Neural cell (in vitro differentiated cells): ENCODE data around the gene ROBO1.

ENCODE experiments used
- CTCF ChIP-seq: fragments of 450-650 bp; IDR thresholded peaks from 2 replicates; pipeline ENCODE4 v1.5.1; 2014; ENCODE audit warnings: antibody characterized with exemption, mild to moderate bottlenecking, moderate library complexity; ENCODE audit not compliant: poor library complexity, severe bottlenecking
- EZH2 ChIP-seq: fragments of 200-600, 300-800 bp; shearing (Covaris generic), sonication (generic); IDR thresholded peaks from 2 replicates; pipeline ENCODE4 v1.6.1; 2014; ENCODE audit warnings: antibody characterized with exemption, low read length, borderline replicate concordance, mild to moderate bottlenecking; ENCODE audit not compliant: insufficient read depth, poor library complexity, severe bottlenecking
- POLR2AphosphoS5 ChIP-seq: IDR thresholded peaks from 2 replicates; pipeline ENCODE4 v1.6.1; 2012
- REST ChIP-seq: IDR thresholded peaks from 2 replicates; pipeline ENCODE4 v1.6.1; 2012; ENCODE audit warnings: borderline replicate concordance
- TAF1 ChIP-seq: IDR thresholded peaks from 2 replicates; pipeline ENCODE4 v1.6.1; 2012; ENCODE audit warnings: low read depth

- TF ChIP-seq EZH2, result no peak
- TF ChIP-seq CTCF, result no peak
- no peak for TF ChIP-seq POLR2AphosphoS5
- no peak for TF ChIP-seq TAF1
- TF ChIP-seq REST, result no peak
These were observed 1101.9 kb downstream of the ROBO1 start for GRCh38 chr3:78665776-78666469.
